Measurements from ENCODE around the gene AFAP1L1. TPM values are rescaled to one million over a fixed set of nuclear protein-coding genes. Genes with fewer than 3 reads are reported as not detected.

AFAP1L1 gene
- total and polyA plus RNA-seq, 2 experiments from 2014 or later = 1.2 to 2.3 TPM

- 69% methylated on average over 1 of the region's 1 CpG for WGBS (ENCODE audit: low lambda C conversion rate, missing lambda C conversion rate)
- no peak for TF ChIP-seq EZH2 (IDR thresholded peaks at IDR 0.05; ENCODE audit: borderline replicate concordance)
- no peak for TF ChIP-seq CTCF (IDR thresholded peaks at IDR 0.05; ENCODE audit: poor library complexity)
- no peak for TF ChIP-seq EZH2phosphoT487 (IDR thresholded peaks at IDR 0.05; ENCODE audit: low read depth, severe bottlenecking, unreplicated experiment)
- DNase-seq (ENCODE audit: low spot score) = no peak
These were observed 14.5 kb upstream of the AFAP1L1 start for GRCh38 chr5:149257131-149257530.

GRCh38 chr5:149257889-149258705 is 13.6 kb upstream of the AFAP1L1 start:
- H3K36me3 ChIP-seq (replicated peaks; ENCODE audit: insufficient read depth, low read depth) = no peaks in the 10 kb centered on the region
- TF ChIP-seq EZH2 (IDR thresholded peaks at IDR 0.05; ENCODE audit: borderline replicate concordance) = no peak
- TF ChIP-seq EZH2phosphoT487 (IDR thresholded peaks at IDR 0.05; ENCODE audit: low read depth, severe bottlenecking, unreplicated experiment) = no peak
- no peak for TF ChIP-seq CTCF (IDR thresholded peaks at IDR 0.05; ENCODE audit: poor library complexity)
- H3K9me2 ChIP-seq (replicated peaks; ENCODE audit: insufficient read depth) = no peaks in the 10 kb centered on the region
- no peak overlapping the region for H3K4me3 ChIP-seq
- peaks cover 44% of the 10 kb centered on the region for H3K27me3 ChIP-seq
- no peak overlapping the region for H2AFZ ChIP-seq
- H3K27ac ChIP-seq = no peak overlapping the region
- no peaks in the 10 kb centered on the region for H3K9me3 ChIP-seq (ENCODE audit: low read depth)
- H3K4me2 ChIP-seq = no peak overlapping the region
- 81% methylated on average over 10 of the region's 10 CpGs for WGBS (ENCODE audit: low lambda C conversion rate, missing lambda C conversion rate)
- H3K79me2 ChIP-seq = no peaks in the 10 kb centered on the region
- DNase-seq (ENCODE audit: low spot score) = no peak
- H3K4me1 ChIP-seq (ENCODE audit: insufficient read depth) = no peaks in the 10 kb centered on the region
- H4K20me1 ChIP-seq (ENCODE audit: insufficient read depth, poor library complexity, severe bottlenecking) = no peaks in the 10 kb centered on the region

More at GRCh38 chr5:149257131-149257530, 14.5 kb upstream of the AFAP1L1 start:
- Histone ChIP-seq H3K9me3 (ENCODE audit: low read depth) (no peaks in the 10 kb centered on the region), H3K9me2 (replicated peaks; ENCODE audit: insufficient read depth) (no peaks in the 10 kb centered on the region), H3K4me1 (ENCODE audit: insufficient read depth) (no peaks in the 10 kb centered on the region), H3K4me2 (no peak overlapping the region), H3K27me3 (peaks cover 36% of the 10 kb centered on the region), H3K79me2 (no peaks in the 10 kb centered on the region), H3K27ac (no peak overlapping the region), H2AFZ (no peak overlapping the region), H3K36me3 (replicated peaks; ENCODE audit: insufficient read depth, low read depth) (no peaks in the 10 kb centered on the region), H3K4me3 (no peak overlapping the region), H4K20me1 (ENCODE audit: insufficient read depth, poor library complexity, severe bottlenecking) (no peaks in the 10 kb centered on the region)

DNA sequence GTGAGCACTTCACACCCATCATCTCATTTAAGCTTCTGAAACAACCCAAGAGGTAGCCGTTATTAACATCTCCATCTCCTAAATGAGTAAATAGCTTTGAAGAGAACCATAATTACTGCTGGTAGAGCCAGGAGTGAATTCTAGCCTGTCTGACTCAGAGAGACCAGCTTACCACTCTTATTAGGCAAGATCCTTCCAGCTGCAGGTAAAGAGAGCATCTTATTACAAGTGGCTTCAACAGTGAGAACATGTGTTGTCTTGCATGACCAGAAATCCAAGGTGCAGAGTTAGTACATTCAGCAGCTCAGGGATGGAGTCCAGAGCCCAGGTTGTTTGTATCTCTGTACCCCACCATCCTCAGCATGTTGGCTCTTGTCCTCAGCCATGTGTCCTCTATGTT is 10.9 kb upstream of the AFAP1L1 start:
- H3K4me1 ChIP-seq (ENCODE audit: insufficient read depth) = no peaks in the 10 kb centered on the region
- no peak overlapping the region for H3K4me3 ChIP-seq
- H3K27ac ChIP-seq = no peak overlapping the region
- DNase-seq (ENCODE audit: low spot score) = no peak
- H3K4me2 ChIP-seq = no peak overlapping the region
- 71% methylated on average over 1 of the region's 1 CpG for WGBS (ENCODE audit: low lambda C conversion rate, missing lambda C conversion rate)
- no peaks in the 10 kb centered on the region for H3K9me2 ChIP-seq (replicated peaks; ENCODE audit: insufficient read depth)
- H4K20me1 ChIP-seq (ENCODE audit: insufficient read depth, poor library complexity, severe bottlenecking) = no peaks in the 10 kb centered on the region
- no peaks in the 10 kb centered on the region for H3K9me3 ChIP-seq (ENCODE audit: low read depth)
- TF ChIP-seq EZH2phosphoT487 (IDR thresholded peaks at IDR 0.05; ENCODE audit: low read depth, severe bottlenecking, unreplicated experiment) (no peak), EZH2 (IDR thresholded peaks at IDR 0.05; ENCODE audit: borderline replicate concordance) (no peak), CTCF (IDR thresholded peaks at IDR 0.05; ENCODE audit: poor library complexity) (no peak)
- H2AFZ ChIP-seq = no peak overlapping the region
- H3K36me3 ChIP-seq (replicated peaks; ENCODE audit: insufficient read depth, low read depth) = no peaks in the 10 kb centered on the region
- peaks cover 49% of the 10 kb centered on the region for H3K27me3 ChIP-seq
- H3K79me2 ChIP-seq = no peaks in the 10 kb centered on the region
